SH-SY5Y (cell line): ENCODE data around the gene EMC7.

Experiments used
- GATA2 ChIP-seq: IDR thresholded peaks from 2 replicates; pipeline ENCODE4 v1.6.1; 2011; ENCODE audit warnings: mild to moderate bottlenecking, low read depth, low read length
- GATA3 ChIP-seq: IDR thresholded peaks from 2 replicates; pipeline ENCODE4 v1.6.1; 2011; ENCODE audit warnings: low read depth, mild to moderate bottlenecking, low read length, moderate library complexity

DNA sequence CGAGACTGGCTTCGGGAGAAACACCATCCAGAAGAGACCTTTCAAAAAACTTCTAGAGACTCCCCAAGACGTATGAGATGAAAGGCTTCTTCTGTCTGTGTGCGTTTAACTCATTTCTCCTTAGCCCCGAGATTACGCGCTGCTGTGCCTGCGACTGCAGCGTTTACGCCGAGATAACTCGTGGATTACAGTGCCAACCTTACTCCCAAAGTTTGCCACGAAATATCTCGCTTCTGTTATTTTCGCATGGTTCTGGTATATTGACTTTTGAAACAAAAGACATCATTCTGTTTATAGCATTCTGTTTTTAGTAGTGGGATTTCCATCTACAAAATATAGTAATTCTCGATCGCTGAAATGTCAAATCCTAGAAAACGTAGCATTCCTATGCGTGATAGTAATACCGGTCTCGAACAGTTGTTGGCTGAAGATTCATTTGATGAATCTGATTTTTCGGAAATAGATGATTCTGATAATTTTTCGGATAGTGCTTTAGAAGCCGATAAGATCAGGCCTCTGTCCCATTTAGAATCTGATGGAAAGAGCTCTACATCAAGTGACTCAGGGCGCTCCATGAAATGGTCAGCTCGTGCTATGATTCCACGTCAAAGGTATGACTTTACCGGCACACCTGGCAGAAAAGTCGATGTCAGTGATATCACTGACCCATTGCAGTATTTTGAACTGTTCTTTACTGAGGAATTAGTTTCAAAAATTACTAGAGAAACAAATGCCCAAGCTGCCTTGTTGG is 688 bp upstream of the EMC7 start:
- TF ChIP-seq GATA2 (peak; percentile 12; the same call in 1 of the 2 replicates), GATA3 (no peak)
